Tibial nerve (tissue), 4 donors: ENCODE results near the gene CHCHD10. TPM values are rescaled to one million over a fixed set of nuclear protein-coding genes. Genes with fewer than 3 reads are reported as not detected.
A peak's percentile ranks its signal among the peaks of the same experiment; 100 is the strongest.
"Not testable (repeated sequence)": the region's sequence is repeated elsewhere in the genome, so short reads cannot be mapped to it uniquely, and the experiment has no call there.

Source experiments
- DNase-seq, 2 donors: peaks; one replicate each; pipeline ENCODE4 v3.0.0-alpha.2; 2019; ENCODE audit warnings: low spot score in 2 of 2
- H3K27ac ChIP-seq, 4 donors: fragments of 200-600 bp; sonication (generic) in 3 of 4; one replicate each; pipeline ENCODE4 v1.5.1; 2017 to 2019; ENCODE audit warnings: mild to moderate bottlenecking in 1 of 4
- H3K27me3 ChIP-seq, 2 donors: fragments of 200-600 bp; sonication (generic) in 1 of 2; one replicate each; pipeline versions ENCODE4 v1.5.1 to v1.6.0; 2017 to 2019
- H3K36me3 ChIP-seq, 3 donors: fragments of 200-600 bp; sonication (generic); one replicate each; pipeline ENCODE4 v1.5.1; 2018 to 2019
- H3K4me1 ChIP-seq, 4 donors: fragments of 200-600 bp; sonication (generic) in 3 of 4; one replicate each; pipeline ENCODE4 v1.5.1; 2017 to 2019
- H3K4me3 ChIP-seq, 4 donors: fragments of 200-600 bp; sonication (generic) in 3 of 4; one replicate each; pipeline ENCODE4 v1.5.1; 2017 to 2019; ENCODE audit warnings: mild to moderate bottlenecking in 1 of 4, moderate library complexity in 1 of 4
- H3K9me3 ChIP-seq, 4 donors: fragments of 200-600 bp; sonication (generic) in 3 of 4; one replicate each; pipeline ENCODE4 v1.5.1; 2017 to 2019
- CTCF ChIP-seq, 5 experiments: fragments of 200-600 bp in 3 of 5; fragments of 450-650 bp in 2 of 5; sonication (generic) in 3 of 5; IDR thresholded peaks; one replicate each; pipeline ENCODE4 v1.5.1; 2016 to 2019; ENCODE audit warnings: antibody characterized with exemption in 5 of 5, mild to moderate bottlenecking in 3 of 5, moderate library complexity in 2 of 5
- EP300 ChIP-seq, 2 donors: sonication (generic); formaldehyde crosslinking; IDR thresholded peaks; one replicate each; pipeline ENCODE4 v1.6.1; 2017; ENCODE audit warnings: antibody characterized with exemption in 2 of 2, mild to moderate bottlenecking in 1 of 2
- POLR2A ChIP-seq, 2 donors: fragments of 450-650 bp; IDR thresholded peaks; one replicate each; pipeline ENCODE4 v1.6.1; 2017; ENCODE audit warnings: antibody characterized with exemption in 2 of 2, mild to moderate bottlenecking in 2 of 2, moderate library complexity in 2 of 2
- WGBS, 2 donors: methylation state at CpG; one replicate each; pipeline ENCODE4 v1.1.5; 2018; 5-methylcytosine and 5-hydroxymethylcytosine counted together
- total RNA-seq, 4 donors: library from RNA; depleted of rRNA; stranded (reverse); fragments of >200 nt; gene quantifications; one replicate each; pipeline ENCODE4 v1.1.0, GENCODE V29; 2016

CHCHD10 gene
- total RNA-seq, 4 donors from 2014 or later, result 3.7 to 14.0 (median 9.6) TPM; not detected in 1

- DNase-seq, result no peak
- Histone ChIP-seq H3K27me3 (no peaks in the 10 kb centered on the region), H3K4me3 (no peak overlapping the region), H3K4me1 (peaks cover 0 to 19% (median 0%) of the 10 kb centered on the region in 4 donors), H3K27ac (no peak overlapping the region), H3K9me3 (peaks cover 0 to 6% (median 0%) of the 10 kb centered on the region in 4 donors), H3K36me3 (peaks cover 0 to 52% (median 0%) of the 10 kb centered on the region in 3 donors)
- 94 to 97% methylated on average over 10 to 13 of the region's 13 CpGs for WGBS, 2 donors
- no peak for TF ChIP-seq POLR2A (IDR thresholded peaks at IDR 0.05)
- TF ChIP-seq EP300 (IDR thresholded peaks at IDR 0.05), result no peak
- TF ChIP-seq CTCF (IDR thresholded peaks at IDR 0.05), result no peak
Measured at GRCh38 chr22:23744001-23744400, 23.8 kb downstream of the CHCHD10 start.

GRCh38 chr22:23743303-23743705 lies 24.5 kb downstream of the CHCHD10 start:
- TF ChIP-seq EP300 (IDR thresholded peaks at IDR 0.05) (no peak), CTCF (IDR thresholded peaks at IDR 0.05) (no peak), POLR2A (IDR thresholded peaks at IDR 0.05) (no peak)
- WGBS, 2 donors, result 62 to 84% methylated on average over 2 of the region's 2 CpGs
- Histone ChIP-seq H3K9me3 (peaks cover 0 to 6% (median 0%) of the 10 kb centered on the region in 4 donors), H3K4me1 (peaks cover 0 to 19% (median 0%) of the 10 kb centered on the region in 4 donors), H3K36me3 (peaks cover 0 to 52% (median 0%) of the 10 kb centered on the region in 3 donors), H3K4me3 (no peak overlapping the region), H3K27ac (peak overlapping the region in 1 of 4 donors; percentile 4), H3K27me3 (no peaks in the 10 kb centered on the region)
- no peak for DNase-seq

- H3K4me1 ChIP-seq, result peaks cover 0 to 19% (median 0%) of the 10 kb centered on the region in 4 donors
- peaks cover 0 to 6% (median 0%) of the 10 kb centered on the region in 4 donors for H3K9me3 ChIP-seq
- peaks cover 0 to 52% (median 0%) of the 10 kb centered on the region in 3 donors for H3K36me3 ChIP-seq
- WGBS, 2 donors, result 71 to 73% methylated on average over 7 of the region's 7 CpGs
- no peak for TF ChIP-seq POLR2A (IDR thresholded peaks at IDR 0.05)
- TF ChIP-seq EP300 (IDR thresholded peaks at IDR 0.05), result no peak
- no peak for TF ChIP-seq CTCF (IDR thresholded peaks at IDR 0.05)
- H3K27ac ChIP-seq, result peak overlapping the region in 2 of 4 donors; percentile 4 to 47
- H3K27me3 ChIP-seq, result no peaks in the 10 kb centered on the region
- no peak overlapping the region for H3K4me3 ChIP-seq
- no peak for DNase-seq
Measured at GRCh38 chr22:23742505-23743264, 25.1 kb downstream of the CHCHD10 start.

GRCh38 chr22:23737696-23738095 lies 30.1 kb downstream of the CHCHD10 start:
- H3K9me3 ChIP-seq, result no peaks in the 10 kb centered on the region
- TF ChIP-seq EP300 (IDR thresholded peaks at IDR 0.05), result no peak
- no peak for TF ChIP-seq POLR2A (IDR thresholded peaks at IDR 0.05)
- no peak for TF ChIP-seq CTCF (IDR thresholded peaks at IDR 0.05)
- H3K4me3 ChIP-seq, result no peak overlapping the region
- DNase-seq, result no peak
- no peaks in the 10 kb centered on the region for H3K27me3 ChIP-seq
- peaks cover 0 to 20% (median 0%) of the 10 kb centered on the region in 3 donors for H3K36me3 ChIP-seq
- H3K4me1 ChIP-seq, result peaks cover 0 to 14% (median 0%) of the 10 kb centered on the region in 4 donors
- no peak overlapping the region for H3K27ac ChIP-seq

- DNase-seq, H3K4me1 ChIP-seq, H3K36me3 ChIP-seq, H3K27ac ChIP-seq, H3K9me3 ChIP-seq, H3K4me3 ChIP-seq, H3K27me3 ChIP-seq: not testable (repeated sequence)
- 78 to 81% methylated on average over 4 of the region's 4 CpGs for WGBS, 2 donors
Measured at GRCh38 chr22:23728108-23728507, 39.7 kb downstream of the CHCHD10 start.
